Vagina (tissue), 2 donors: ENCODE data around the gene LRRC45.

Experiments used
- POLR2A ChIP-seq, 2 donors: fragments of 450-650 bp; IDR thresholded peaks; one replicate each; pipeline ENCODE4 v1.6.1; 2017; ENCODE audit warnings: antibody characterized with exemption in 2 of 2, mild to moderate bottlenecking in 2 of 2, moderate library complexity in 2 of 2
- POLR2AphosphoS5 ChIP-seq, 2 donors: sonication (generic); formaldehyde crosslinking; IDR thresholded peaks; one replicate each; pipeline ENCODE4 v1.9.0; 2017; ENCODE audit warnings: antibody characterized with exemption in 2 of 2, mild to moderate bottlenecking in 2 of 2, low read depth in 1 of 2; ENCODE audit not compliant: insufficient read depth in 1 of 2
- TF ChIP-seq, protein P1 (sequence below), 3 experiments: fragments of 450-650 bp in 2 of 3; fragments of 200-600 bp in 1 of 3; sonication (generic) in 1 of 3; IDR thresholded peaks; one replicate each; pipeline ENCODE4 v1.5.1; 2017 to 2019; ENCODE audit warnings: antibody characterized with exemption in 3 of 3, mild to moderate bottlenecking in 2 of 3, moderate library complexity in 2 of 3

DNA sequence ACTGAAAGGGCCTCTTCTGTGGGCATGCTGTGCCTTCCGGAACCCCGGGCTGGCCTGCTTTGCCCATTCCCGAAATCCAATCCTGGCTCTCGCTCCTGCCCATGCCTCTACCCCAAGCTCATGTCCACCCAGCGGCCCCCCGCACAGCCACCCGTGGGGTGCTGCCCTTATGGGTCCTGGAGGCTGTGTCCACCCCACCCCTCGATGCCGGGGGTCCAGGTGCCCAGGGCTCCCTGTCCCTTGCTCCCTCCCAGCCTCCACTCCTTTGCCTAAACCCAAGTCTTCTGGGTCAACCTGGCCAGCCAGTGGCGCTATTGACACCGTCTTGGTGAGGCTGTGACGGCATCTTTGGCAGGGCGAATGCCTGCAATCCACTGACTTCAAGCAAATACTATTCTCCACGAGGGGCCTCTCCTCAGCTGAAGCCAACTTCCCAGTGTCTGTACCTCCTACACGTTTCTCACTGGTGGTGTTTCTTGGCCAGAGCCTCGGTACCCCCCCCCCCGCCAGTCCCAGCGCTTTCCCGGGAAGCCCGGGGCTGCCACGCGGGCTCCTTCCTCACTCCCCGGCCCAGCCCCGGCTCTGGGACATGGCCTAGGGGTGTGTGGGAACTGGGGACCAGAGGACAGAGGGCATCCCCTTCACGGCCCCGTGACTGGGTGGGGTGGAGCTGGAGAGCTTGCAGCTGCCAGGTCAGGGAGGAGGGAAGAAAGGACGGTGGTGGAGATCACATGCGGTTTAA, 54.7 kb downstream of the LRRC45 start:
- TF ChIP-seq, protein P1, sequence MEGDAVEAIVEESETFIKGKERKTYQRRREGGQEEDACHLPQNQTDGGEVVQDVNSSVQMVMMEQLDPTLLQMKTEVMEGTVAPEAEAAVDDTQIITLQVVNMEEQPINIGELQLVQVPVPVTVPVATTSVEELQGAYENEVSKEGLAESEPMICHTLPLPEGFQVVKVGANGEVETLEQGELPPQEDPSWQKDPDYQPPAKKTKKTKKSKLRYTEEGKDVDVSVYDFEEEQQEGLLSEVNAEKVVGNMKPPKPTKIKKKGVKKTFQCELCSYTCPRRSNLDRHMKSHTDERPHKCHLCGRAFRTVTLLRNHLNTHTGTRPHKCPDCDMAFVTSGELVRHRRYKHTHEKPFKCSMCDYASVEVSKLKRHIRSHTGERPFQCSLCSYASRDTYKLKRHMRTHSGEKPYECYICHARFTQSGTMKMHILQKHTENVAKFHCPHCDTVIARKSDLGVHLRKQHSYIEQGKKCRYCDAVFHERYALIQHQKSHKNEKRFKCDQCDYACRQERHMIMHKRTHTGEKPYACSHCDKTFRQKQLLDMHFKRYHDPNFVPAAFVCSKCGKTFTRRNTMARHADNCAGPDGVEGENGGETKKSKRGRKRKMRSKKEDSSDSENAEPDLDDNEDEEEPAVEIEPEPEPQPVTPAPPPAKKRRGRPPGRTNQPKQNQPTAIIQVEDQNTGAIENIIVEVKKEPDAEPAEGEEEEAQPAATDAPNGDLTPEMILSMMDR (IDR thresholded peaks at IDR 0.05): no peak
- TF ChIP-seq POLR2A (IDR thresholded peaks at IDR 0.05): no peak
- TF ChIP-seq POLR2AphosphoS5 (IDR thresholded peaks at IDR 0.05; ENCODE audit: insufficient read depth in 1 of 2, low read depth in 1 of 2): peak in 1 of 2 donors; percentile 72
